Measurements from ENCODE around the gene DYDC2. TPM values are rescaled to one million over a fixed set of nuclear protein-coding genes. Genes with fewer than 3 reads are reported as not detected.

Gene DYDC2
- total RNA-seq, 1 experiment from 2014 or later: not detected

DNA sequence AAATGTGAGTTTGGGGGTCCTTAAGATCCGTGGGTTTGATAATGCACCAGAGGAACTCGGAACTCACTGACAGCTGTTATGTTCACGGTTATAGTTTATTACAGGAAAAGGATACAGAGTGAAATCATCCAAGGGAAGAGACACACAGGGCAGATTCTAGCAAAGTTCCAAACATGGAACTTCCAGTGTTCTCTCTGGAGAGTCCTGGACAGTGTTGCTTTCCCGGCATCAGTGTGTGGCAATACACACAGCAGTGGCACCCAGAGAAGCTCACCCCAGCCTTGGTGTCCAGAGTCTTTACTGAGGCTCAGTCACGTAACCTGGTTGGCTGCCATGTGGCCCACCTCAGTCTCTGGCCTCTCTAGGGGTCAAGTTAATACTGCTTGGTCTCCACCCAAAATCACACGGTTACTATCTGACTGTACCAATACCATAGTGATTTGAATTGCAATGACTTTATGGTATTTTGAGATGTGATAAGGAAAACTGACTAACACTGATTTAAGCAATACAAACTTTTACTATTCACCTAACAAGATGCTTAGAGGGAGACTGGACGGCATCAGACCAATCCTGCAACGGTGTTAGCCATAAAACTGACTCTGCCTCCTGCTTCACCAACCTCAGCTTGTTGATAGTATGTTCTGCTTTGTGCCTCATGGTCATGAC is 43.7 kb downstream of the DYDC2 start:
- H3K27me3 Mint-ChIP-seq (ENCODE audit: unreplicated experiment): peaks cover 24% of the 10 kb centered on the region
- BruUV-seq (replicated peaks): no TSS peak
- DNase-seq: no peak
- CTCF ChIA-PET: interaction anchor here (0.6 kb wide), 1 partner anchor 301 kb away, joined by 7 read pairs; no protein-coding TSS in a partner anchor
- no peak overlapping the region for H3K4me3 Mint-ChIP-seq (ENCODE audit: low read depth, unreplicated experiment)
- TF ChIP-seq, protein P1, sequence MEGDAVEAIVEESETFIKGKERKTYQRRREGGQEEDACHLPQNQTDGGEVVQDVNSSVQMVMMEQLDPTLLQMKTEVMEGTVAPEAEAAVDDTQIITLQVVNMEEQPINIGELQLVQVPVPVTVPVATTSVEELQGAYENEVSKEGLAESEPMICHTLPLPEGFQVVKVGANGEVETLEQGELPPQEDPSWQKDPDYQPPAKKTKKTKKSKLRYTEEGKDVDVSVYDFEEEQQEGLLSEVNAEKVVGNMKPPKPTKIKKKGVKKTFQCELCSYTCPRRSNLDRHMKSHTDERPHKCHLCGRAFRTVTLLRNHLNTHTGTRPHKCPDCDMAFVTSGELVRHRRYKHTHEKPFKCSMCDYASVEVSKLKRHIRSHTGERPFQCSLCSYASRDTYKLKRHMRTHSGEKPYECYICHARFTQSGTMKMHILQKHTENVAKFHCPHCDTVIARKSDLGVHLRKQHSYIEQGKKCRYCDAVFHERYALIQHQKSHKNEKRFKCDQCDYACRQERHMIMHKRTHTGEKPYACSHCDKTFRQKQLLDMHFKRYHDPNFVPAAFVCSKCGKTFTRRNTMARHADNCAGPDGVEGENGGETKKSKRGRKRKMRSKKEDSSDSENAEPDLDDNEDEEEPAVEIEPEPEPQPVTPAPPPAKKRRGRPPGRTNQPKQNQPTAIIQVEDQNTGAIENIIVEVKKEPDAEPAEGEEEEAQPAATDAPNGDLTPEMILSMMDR (IDR thresholded peaks at IDR 0.05; ENCODE audit: unreplicated experiment): no peak
- H3K4me1 Mint-ChIP-seq (ENCODE audit: low read depth, unreplicated experiment): no peaks in the 10 kb centered on the region
- intact Hi-C loops (cut with micrococcal nuclease; ENCODE audit: unreplicated experiment): no loop called here
- H3K9me3 Mint-ChIP-seq (ENCODE audit: low read depth, unreplicated experiment): no peaks in the 10 kb centered on the region
- H3K36me3 Mint-ChIP-seq (ENCODE audit: insufficient read depth, unreplicated experiment): no peaks in the 10 kb centered on the region
- no peak overlapping the region for H3K27ac Mint-ChIP-seq (ENCODE audit: unreplicated experiment)

DNA sequence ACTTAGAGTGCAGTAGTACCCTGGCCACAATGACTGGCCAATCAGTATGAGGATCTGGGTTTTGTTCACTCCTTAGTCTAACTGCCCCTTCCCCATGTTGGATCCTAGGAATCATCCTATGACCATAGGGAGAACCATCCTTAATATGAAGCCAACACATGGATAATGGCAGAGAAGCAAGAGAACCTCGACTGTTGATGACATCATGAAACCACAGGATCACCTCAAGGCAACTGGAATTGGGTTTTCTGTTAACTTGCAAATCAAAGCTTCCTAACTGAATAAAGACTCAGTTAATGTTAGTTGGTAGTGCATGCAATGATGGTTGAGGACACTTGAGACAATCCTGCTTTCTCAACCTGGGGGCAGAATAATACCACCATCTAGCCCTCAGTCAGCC is 48.5 kb downstream of the DYDC2 start:
- CTCF ChIA-PET: interaction anchor here (1.6 kb wide), 1 partner anchor 27 kb away, joined by 3 read pairs; no protein-coding TSS in a partner anchor
- Mint-ChIP-seq H3K4me3 (ENCODE audit: low read depth, unreplicated experiment) (no peak overlapping the region), H3K4me1 (ENCODE audit: low read depth, unreplicated experiment) (peaks cover 8% of the 10 kb centered on the region), H3K27me3 (ENCODE audit: unreplicated experiment) (no peaks in the 10 kb centered on the region), H3K9me3 (ENCODE audit: low read depth, unreplicated experiment) (no peaks in the 10 kb centered on the region), H3K27ac (ENCODE audit: unreplicated experiment) (no peak overlapping the region), H3K36me3 (ENCODE audit: insufficient read depth, unreplicated experiment) (peaks cover 23% of the 10 kb centered on the region)
- intact Hi-C loops (cut with micrococcal nuclease; ENCODE audit: unreplicated experiment): no loop called here
- no peak for DNase-seq
- TF ChIP-seq, protein P1 (IDR thresholded peaks at IDR 0.05; ENCODE audit: unreplicated experiment): no peak
- BruUV-seq (replicated peaks): no TSS peak

DNA sequence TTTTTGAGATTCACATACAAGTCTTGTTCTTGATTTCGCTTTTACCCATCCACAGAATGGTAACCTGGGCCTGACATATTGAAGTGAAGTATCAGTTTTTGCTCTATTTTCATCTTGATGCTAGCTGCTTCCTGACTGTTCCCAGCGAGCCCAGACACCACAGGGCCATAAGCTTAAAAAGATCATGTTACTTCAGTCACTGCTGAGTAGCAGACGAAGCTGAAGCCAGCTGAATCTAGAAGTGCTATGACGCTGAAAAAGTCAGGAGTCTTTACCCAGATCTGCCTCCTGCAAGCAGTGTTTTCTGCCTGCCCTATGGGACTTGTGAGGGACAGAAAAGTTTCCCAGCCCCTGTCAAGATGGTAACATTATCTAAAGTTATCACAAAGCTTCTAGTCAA is 49.0 kb downstream of the DYDC2 start:
- CTCF ChIA-PET: interaction anchor here (1.6 kb wide), 1 partner anchor 27 kb away, joined by 3 read pairs; no protein-coding TSS in a partner anchor

DNA sequence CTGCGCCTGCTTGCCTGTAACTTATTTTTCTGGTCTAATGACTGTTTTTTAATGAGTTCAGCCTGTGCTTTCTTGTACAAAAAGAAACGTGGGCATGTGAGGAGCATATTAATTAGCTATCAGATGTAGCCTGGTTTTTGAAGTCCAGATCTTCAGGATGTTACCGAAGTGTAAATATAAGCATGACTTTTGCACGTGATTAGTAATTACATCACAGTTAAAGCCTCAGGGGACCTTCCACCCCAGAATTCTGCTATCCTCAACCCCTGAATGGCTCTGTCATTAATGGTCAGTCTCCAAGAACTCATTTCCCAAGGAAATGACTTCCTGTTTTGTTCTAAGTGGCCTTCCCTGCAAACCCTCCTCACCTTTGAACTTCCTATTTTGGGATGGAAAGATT is 49.6 kb downstream of the DYDC2 start:
- Mint-ChIP-seq H3K4me3 (ENCODE audit: low read depth, unreplicated experiment) (no peak overlapping the region), H3K27me3 (ENCODE audit: unreplicated experiment) (no peaks in the 10 kb centered on the region), H3K9me3 (ENCODE audit: low read depth, unreplicated experiment) (no peaks in the 10 kb centered on the region), H3K4me1 (ENCODE audit: low read depth, unreplicated experiment) (peaks cover 20% of the 10 kb centered on the region), H3K36me3 (ENCODE audit: insufficient read depth, unreplicated experiment) (peaks cover 23% of the 10 kb centered on the region), H3K27ac (ENCODE audit: unreplicated experiment) (peak overlapping the region; percentile 34)
- no TSS peak for BruUV-seq (replicated peaks)
- CTCF ChIA-PET: no interaction called here
- intact Hi-C loops (cut with micrococcal nuclease; ENCODE audit: unreplicated experiment): no loop called here
- no peak for DNase-seq
- TF ChIP-seq, protein P1 (IDR thresholded peaks at IDR 0.05; ENCODE audit: unreplicated experiment): no peak

More for the DNA sequence above, 49.0 kb downstream of the DYDC2 start:
- Mint-ChIP-seq H3K27ac (ENCODE audit: unreplicated experiment) (no peak overlapping the region), H3K27me3 (ENCODE audit: unreplicated experiment) (no peaks in the 10 kb centered on the region), H3K4me3 (ENCODE audit: low read depth, unreplicated experiment) (no peak overlapping the region), H3K4me1 (ENCODE audit: low read depth, unreplicated experiment) (peaks cover 14% of the 10 kb centered on the region), H3K36me3 (ENCODE audit: insufficient read depth, unreplicated experiment) (peaks cover 23% of the 10 kb centered on the region), H3K9me3 (ENCODE audit: low read depth, unreplicated experiment) (no peaks in the 10 kb centered on the region)
- no peak for DNase-seq
- TF ChIP-seq, protein P1 (IDR thresholded peaks at IDR 0.05; ENCODE audit: unreplicated experiment): no peak
- BruUV-seq (replicated peaks): no TSS peak
- intact Hi-C loops (cut with micrococcal nuclease; ENCODE audit: unreplicated experiment): no loop called here
